OCI-M2 (cell line): ENCODE results near the gene IL6R.
"Not testable (repeated sequence)": the region's sequence is repeated elsewhere in the genome, so short reads cannot be mapped to it uniquely, and the experiment has no call there.

Experiments
- DNase-seq: peaks from one replicate; lab custom pipeline; 2025; ENCODE audit not compliant: unreplicated experiment; lab: John Stamatoyannopoulos, UW

Gene IL6R

GRCh38 chr1:154406572-154406879, 1.4 kb downstream of the IL6R start:
- DNase-seq: no peak

DNA sequence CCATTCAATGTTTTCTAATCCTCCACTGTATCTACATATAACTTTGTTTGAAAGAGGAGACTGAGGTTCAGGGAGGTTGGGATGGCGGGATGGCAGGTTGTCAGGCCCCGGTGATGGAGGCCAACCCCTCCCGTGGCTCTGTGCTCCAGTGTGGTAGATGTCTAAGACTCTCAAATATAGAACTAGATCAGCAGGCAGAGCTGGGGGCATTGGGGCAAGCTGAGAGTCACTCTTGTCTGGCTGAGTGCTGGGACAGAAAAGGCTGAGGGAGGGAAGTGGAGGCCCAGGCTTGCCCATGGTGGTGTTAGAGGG, 1.7 kb downstream of the IL6R start:
- DNase-seq: no peak

DNA sequence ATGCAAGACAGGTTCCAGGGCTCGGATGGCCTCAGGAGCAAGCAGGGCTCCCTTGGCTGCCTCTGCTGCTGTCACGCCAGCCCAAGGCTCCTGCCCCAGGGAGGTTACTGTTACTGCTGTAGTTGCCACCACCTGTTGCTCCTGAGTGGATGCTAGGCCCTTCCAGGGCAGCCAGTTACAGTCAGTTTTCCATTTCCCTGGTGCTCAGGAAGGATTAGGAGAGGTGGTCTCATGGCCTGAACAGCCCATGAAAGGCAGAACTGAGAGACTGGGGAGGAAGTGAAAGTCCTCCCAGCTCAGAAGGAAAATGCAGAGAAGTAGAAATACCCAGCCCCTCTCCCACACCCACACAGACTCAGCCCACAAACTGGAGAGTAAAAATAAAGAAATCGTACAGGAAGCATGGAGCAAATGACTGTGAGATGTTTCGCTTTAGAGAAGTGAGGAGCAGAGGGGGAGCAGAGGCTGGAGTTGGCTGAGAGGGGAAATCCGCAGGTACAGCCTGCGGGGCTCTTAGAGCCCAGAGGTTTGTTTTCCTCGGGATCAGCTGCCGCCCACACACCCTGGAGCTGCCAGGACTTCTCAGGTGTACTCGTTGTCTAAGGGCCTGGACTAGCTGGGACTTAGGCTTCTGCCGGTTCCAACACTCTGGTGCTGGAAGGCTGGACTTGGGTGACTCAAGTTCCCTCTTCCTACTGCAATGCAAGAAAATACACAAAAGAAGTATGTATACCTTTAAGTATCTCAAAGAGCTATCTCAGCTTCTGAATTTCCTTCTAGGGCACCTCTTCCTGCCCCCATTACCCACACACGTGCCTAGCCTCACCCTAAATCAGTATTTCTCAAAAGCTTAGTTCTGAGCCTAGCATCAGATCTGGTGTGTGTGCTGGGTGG, 2.3 kb downstream of the IL6R start:
- no peak for DNase-seq

DNA sequence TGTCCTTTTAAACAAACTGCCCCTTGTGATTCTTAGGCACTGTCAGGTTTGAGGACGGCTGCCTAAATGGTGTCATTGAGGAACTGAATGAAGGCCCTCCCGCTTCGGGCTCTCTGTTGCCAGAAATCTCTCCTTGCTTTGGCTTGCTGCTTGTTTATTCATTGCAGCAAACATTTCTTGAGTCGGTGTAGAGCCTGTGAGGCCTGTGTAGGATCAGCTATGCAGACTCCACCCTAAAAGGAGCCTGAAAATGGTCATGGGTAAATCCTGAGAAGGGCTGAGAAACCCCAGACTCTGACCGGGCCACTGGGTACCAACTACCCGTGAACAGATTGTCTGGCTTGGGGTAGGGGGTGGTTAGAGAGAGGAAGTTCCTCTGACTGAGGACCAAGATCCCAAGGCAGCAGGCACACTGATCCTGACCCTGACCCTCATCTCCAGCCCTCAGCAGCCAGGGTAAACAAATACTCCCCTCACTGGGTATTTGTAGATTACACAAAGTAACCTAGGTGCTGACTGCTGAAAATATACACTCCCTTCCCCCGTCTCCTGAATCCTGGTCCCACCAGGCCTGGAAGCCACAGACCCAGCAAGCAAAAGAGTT, 3.1 kb downstream of the IL6R start:
- no peak for DNase-seq

DNA sequence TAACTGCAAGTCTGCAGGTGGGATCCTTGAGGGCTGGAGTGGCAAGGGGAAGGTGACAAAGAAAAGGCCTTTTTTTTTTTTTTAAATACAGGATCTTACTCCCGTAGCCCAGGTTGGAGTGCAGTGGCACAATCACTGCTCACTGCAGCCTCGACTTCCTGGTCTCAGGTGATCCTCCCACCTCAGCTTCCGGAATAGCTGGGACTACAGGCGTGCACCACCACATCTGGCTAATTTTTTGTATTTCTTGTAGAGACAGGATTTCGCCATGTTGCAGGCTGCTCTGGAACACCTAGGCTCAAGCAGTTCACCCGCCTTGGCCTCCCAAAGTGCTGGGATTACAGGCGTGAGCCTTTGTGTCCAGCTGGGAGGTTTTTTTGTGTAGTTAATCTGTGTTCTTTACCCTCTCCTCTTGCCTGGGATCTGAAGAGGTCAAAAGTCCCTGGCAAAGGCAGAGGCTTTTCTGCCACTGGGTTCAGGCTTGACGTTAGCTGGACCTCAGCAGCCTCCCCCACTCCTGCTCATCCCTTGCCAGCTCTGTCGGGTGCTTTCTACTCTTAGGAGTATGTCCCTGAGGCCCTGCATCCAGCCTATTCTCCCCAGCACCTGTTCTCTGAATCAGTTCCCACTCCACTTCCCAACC, 5.2 kb downstream of the IL6R start:
- DNase-seq: no peak

GRCh38 chr1:154411525-154411924, 6.4 kb downstream of the IL6R start:
- no peak for DNase-seq

- no peak for DNase-seq
Observed at GRCh38 chr1:154413177-154413783, 8.1 kb downstream of the IL6R start.

DNA sequence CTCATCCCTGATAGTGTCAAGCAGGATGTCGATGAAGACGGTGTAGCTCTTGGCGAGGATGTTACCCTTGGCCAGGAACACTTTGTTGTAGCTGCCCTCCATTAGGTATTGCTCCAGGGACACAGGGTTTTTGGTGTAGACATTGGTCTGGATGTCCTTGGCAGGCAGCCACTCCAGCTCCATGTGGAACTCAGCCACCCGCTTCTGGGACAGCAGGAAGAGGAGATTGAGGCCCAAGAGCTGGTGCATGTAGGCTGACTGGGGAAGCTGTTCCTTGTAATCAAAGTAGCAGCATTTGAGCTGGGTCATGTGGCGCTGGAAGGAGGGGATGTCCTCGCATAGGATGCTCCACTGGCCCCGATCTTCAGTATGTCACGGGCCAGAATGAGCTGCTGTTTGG, 9.5 kb downstream of the IL6R start:
- no peak for DNase-seq

- DNase-seq: no peak
Observed at GRCh38 chr1:154416471-154417337, 11.6 kb downstream of the IL6R start.

DNA sequence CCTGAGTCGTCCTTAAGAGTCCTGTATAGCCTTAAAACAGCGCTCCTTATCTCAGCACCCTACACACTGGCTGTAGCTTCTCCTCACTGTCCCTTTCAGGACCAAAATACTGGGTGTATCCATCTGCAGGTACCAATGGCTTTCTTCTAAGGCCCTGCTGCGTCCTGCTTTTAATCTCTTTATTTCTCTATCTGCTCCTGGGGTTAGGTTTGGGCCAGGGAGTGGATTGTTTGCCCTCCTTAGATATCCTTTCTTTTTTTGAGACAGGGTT, 12.1 kb downstream of the IL6R start:
- no peak for DNase-seq

DNA sequence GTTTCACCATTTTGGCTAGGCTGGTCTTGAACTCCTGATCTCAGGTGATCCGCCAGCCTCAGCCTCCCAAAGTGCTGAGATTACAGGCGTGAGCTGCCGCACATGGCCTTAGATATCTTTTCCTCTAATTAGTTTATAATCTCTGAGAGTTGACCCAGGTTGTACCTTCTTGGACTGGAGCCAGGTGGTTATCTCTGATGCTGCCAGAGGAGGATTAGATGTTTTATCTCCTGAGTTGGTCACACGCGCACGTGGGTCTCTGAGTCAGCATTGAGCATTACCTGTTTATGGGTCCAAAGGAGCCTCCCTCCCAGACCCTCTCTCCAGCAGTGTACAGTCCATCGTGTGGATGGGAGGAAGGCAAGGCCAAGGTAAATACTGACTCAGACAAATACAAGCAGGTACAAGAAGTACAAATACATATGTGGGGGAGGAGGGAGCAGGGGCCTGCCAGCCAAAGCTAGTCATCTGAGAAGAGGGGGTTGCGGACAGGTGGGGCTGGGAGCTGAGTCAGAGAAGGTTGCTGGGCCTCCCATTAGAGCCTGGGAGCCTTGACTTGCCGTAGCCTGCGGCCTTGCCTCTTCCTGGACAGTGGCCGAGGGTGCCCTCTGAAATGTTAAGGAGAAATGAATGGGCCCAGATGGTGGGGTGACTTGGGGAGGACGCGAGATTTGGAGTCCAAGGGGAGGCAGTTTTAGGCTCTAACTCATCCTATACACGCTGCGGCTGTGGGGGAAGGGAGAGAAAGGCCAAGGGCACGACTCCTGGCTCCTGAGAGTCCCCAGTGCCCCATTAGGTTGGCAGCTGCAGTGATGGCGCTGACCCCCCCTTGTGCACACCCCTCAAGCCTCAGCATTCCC, 13.1 kb downstream of the IL6R start:
- DNase-seq: no peak

GRCh38 chr1:154418923-154419619, 13.9 kb downstream of the IL6R start:
- DNase-seq: no peak

DNA sequence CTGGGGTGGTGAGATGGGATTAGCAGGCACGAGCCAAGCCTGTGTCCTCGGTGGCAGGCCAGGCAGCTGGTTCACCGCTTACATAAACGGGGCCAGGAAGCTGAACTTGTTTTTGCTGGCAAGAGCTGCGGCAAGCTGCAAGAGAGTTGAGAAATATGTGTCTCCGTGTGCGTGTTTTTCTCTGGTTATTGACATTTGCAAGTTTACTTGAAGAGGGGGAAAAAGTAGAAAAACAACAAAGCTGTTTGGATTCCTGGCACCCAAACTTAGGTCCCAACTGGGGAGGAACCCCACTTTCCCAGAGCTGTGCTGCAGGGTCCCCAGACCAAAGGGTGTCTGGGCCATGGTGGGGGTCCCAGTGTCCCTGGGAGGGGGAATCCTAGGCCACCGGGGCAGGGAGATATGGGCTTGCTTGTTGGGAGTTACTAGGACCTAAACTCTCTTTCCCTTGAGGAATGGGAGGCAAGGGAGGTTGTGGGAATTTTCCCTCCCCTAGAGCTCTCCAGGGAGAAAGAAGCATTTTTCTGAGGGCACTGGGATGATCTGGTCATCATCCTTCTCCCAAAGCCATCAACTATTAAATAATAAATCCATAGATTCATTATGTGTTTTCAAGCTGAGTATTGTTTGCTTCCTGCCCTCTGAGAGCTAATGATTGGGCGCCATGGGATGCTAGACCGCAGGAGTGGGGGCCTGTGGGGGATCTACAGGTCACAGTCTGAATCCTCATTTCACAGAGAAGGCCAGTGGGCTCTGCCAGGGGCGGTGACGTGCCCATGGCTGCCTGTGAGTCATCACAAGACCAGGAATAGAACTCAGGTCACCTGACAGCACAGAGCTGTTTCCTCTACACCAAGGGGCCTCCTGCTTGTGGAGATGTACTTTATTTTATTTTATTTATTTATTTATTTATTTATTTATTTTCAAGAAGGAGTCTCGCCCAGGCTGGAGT, 14.8 kb downstream of the IL6R start:
- no peak for DNase-seq

DNA sequence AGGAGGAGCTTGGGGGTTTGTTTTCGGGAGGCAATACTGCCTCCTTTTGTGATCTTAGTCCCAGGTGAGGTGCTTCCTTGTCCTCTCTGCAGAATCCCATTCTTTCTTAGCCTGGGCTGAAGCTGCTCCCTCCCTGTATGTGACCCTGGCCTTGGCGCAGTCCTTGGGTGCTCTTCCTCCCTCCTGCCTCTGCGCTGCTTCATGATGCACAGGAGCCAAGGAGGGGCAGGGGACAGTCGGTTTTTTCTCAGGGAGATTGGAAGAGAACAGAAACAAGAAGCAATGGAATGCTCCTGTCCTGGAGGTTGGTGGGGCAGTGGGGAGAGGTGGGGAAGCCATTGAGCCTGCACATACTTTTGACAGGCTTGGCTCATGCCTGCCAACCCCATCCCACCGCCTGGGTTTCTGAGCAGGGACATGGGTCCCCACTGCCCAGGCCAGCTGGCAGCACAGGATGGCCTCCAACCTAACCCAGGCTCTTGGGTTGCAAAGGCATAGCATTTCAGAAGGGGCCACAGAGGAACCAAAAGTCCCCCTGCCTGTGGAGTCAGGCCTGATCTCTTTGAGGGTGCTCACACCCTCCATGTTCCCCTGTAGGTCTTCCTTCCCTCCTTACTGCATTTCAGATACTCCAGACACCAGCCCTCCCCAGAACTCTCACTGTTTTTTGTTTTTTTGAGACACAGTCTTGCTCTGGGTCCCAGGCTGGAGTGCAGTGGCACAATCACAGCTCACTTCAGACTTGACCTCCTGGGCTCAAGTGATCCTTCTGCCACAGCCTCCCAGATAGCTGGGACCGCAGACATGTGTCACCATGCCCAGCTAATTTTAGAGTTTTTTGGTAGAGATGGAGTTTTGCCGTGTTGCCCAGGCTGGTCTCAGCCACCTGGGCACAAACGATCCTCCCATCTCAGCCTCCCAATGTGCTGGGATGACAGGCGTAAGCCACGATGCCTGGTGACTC, 16.1 kb downstream of the IL6R start:
- DNase-seq: no peak

DNA sequence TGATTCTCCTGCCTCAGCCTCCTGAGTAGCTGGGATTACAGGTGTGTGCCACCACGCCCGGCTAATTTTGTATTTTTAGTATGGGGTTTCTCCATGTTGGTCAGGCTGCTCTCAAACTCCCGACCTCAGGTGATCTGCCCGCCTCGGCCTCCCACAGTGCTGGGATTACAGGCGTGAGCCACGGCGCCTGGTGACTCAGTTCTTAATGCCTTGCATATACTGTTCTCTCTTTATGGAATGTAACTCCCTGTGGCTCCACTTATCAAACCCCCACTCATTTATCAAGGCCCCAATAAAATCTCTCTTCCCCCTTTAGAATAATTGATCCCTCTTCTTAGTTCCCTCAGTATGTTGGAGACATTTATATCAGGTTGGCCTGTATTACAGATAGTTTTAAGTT, 16.9 kb downstream of the IL6R start:
- DNase-seq: not testable (repeated sequence)

DNA sequence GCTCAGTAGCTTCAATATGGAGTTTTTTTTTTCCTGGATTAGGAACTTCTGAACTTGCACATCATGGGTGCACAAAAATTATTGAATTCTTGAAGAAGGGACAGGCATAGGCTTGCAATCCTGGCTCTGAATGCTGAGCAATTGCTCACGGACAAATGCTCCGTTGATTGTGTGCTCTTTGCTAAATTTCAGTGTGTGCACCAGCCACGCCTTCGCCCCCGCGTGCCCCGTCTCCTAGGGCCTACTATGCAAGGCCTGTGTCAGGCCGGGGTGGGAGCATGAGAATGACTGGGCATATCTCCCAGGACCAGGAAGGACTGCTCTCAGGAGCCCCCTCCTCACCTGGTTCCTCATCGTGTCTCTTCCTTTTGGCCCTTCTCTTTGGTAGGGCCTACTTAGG, 17.4 kb downstream of the IL6R start:
- DNase-seq: no peak

GRCh38 chr1:154423304-154423987, 18.3 kb downstream of the IL6R start:
- DNase-seq: no peak
